Gastrocnemius medialis (tissue), 4 donors: Measurements from ENCODE around the gene AFG1L.

ENCODE experiments used
- CTCF ChIP-seq, 5 experiments: fragments of 450-650 bp in 3 of 5; fragments of 200-600 bp in 2 of 5; sonication (generic) in 2 of 5; IDR thresholded peaks in 4 of 5; conservative IDR thresholded peaks in 1 of 5; 1 replicate in 4 of 5; 2 replicates in 1 of 5; pipeline ENCODE4 v1.5.1; 2016 to 2019; ENCODE audit warnings: antibody characterized with exemption in 5 of 5, mild to moderate bottlenecking in 3 of 5, moderate library complexity in 3 of 5
- POLR2A ChIP-seq, 2 donors: fragments of 450-650 bp; IDR thresholded peaks; one replicate each; pipeline ENCODE4 v1.6.1; 2017; ENCODE audit warnings: antibody characterized with exemption in 2 of 2, mild to moderate bottlenecking in 2 of 2, moderate library complexity in 2 of 2

- TF ChIP-seq CTCF (IDR thresholded peaks at IDR 0.05 in 4 of 5, conservative IDR thresholded peaks at IDR 0.05 in 1 of 5), result no peak
- TF ChIP-seq POLR2A (IDR thresholded peaks at IDR 0.05), result no peak
Measured at GRCh38 chr6:108363113-108363512, 68.3 kb downstream of the AFG1L start.
